Kidney epithelial cell (primary cell): ENCODE measurements around the gene IFIT1B. TPM values are rescaled to one million over a fixed set of nuclear protein-coding genes. Genes with fewer than 3 reads are reported as not detected.

ENCODE experiments used
- DNase-seq: peaks from one replicate; pipeline ENCODE4 v3.0.0-alpha.2; 2010; ENCODE audit warnings: low read depth
- H3K27me3 ChIP-seq: 2 replicates; pipeline ENCODE4 v1.6.0; 2011; ENCODE audit warnings: low read length; ENCODE audit not compliant: control insufficient read depth, insufficient read depth
- H3K36me3 ChIP-seq: 2 replicates; pipeline ENCODE4 v1.5.1; 2011; ENCODE audit warnings: low read length; ENCODE audit not compliant: control insufficient read depth, insufficient read depth
- H3K4me3 ChIP-seq: 2 replicates; pipeline ENCODE4 v1.5.1; 2011; ENCODE audit warnings: low read depth, mild to moderate bottlenecking, control low read depth, low read length
- total RNA-seq: library from RNA; depleted of rRNA; stranded (reverse); fragments of >200 nt; gene quantifications from 2 replicates; pipeline ENCODE4 v1.2.3, GENCODE V29; 2015
- TF ChIP-seq, protein P1 (sequence below): IDR thresholded peaks from 2 replicates; pipeline ENCODE4 v1.5.1; 2011; ENCODE audit warnings: mild to moderate bottlenecking, moderate library complexity, low read length, control low read depth, inconsistent platforms; ENCODE audit not compliant: insufficient read depth, poor library complexity, severe bottlenecking

The IFIT1B gene
- total RNA-seq, 1 donor from 2014 or later = not detected

DNA sequence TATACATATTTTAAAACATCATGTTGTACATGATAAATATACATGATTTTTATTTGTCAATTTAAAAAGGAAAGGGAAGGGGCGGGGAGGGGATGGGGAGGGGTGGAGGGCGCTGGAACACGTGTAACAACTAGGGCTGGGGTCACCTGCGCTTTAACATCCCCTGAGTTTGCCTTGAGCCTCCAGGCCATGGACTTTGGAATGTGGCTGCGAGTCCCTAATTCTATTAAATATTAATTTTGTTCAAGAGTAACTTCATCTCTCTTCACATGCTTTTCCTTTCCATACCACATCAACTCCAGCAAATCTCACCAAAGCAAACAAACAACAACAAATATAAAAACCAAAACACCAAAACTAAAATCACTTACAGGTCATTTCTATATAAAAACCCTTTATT, 47.1 kb downstream of the IFIT1B start:
- H3K27me3 ChIP-seq = no peaks in the 10 kb centered on the region
- no peak for DNase-seq
- TF ChIP-seq, protein P1, sequence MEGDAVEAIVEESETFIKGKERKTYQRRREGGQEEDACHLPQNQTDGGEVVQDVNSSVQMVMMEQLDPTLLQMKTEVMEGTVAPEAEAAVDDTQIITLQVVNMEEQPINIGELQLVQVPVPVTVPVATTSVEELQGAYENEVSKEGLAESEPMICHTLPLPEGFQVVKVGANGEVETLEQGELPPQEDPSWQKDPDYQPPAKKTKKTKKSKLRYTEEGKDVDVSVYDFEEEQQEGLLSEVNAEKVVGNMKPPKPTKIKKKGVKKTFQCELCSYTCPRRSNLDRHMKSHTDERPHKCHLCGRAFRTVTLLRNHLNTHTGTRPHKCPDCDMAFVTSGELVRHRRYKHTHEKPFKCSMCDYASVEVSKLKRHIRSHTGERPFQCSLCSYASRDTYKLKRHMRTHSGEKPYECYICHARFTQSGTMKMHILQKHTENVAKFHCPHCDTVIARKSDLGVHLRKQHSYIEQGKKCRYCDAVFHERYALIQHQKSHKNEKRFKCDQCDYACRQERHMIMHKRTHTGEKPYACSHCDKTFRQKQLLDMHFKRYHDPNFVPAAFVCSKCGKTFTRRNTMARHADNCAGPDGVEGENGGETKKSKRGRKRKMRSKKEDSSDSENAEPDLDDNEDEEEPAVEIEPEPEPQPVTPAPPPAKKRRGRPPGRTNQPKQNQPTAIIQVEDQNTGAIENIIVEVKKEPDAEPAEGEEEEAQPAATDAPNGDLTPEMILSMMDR = no peak
- H3K4me3 ChIP-seq = no peak overlapping the region
- no peaks in the 10 kb centered on the region for H3K36me3 ChIP-seq

DNA sequence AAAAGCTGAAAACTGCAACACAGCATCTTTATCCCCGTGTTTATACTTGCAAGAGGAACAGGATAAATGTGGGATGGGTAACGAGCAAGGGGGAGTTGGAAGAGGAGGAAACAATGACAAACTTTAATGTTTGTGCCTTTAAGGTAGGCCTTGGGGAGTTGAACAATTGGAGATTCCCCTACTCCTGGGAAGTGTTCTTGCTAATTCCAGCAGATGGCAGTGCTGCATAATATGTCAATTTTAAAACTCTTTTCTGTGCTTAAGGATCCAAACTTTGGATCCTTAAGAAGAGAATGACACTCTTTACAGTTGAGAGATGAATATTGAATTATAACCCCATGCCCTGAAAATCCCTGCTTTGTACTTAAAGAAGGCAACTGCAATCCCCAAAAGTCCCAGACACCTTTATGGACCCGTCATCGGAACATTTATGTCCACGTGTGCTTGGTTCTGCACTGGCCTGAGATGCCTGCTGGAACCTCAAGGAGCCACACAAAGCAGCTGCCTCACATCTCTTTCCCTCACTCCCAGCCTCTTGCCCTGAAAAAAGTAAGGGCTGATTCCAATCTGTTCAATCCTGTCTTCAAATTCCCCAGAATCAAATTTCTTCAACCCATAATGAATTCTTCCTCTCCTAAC, 48.5 kb downstream of the IFIT1B start:
- H3K36me3 ChIP-seq = no peaks in the 10 kb centered on the region
- TF ChIP-seq, protein P1 = peak; percentile 71
- no peak for DNase-seq
- H3K27me3 ChIP-seq = no peaks in the 10 kb centered on the region
- H3K4me3 ChIP-seq = no peak overlapping the region

DNA sequence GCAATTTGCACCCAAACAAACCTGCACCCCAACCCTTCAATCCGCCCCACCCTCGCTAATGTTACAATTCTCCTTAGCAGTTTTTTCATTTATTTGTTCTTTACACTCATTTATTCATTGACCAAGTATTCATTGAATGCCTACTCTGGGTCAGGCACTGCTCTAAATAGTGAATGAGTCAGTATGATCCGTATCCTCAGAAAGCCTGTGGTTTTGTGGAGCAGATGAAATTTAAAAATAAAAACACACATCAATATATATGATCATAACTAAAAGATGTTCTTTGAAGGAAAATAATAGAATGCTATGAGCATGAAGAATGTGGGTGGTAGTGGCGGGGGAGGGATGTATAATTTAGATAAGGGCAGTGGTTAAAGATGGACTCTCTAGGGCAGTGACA, 49.8 kb downstream of the IFIT1B start:
- DNase-seq = peak; percentile 48
- Histone ChIP-seq H3K4me3 (no peak overlapping the region), H3K36me3 (no peaks in the 10 kb centered on the region), H3K27me3 (no peaks in the 10 kb centered on the region)
- TF ChIP-seq, protein P1 = no peak

DNA sequence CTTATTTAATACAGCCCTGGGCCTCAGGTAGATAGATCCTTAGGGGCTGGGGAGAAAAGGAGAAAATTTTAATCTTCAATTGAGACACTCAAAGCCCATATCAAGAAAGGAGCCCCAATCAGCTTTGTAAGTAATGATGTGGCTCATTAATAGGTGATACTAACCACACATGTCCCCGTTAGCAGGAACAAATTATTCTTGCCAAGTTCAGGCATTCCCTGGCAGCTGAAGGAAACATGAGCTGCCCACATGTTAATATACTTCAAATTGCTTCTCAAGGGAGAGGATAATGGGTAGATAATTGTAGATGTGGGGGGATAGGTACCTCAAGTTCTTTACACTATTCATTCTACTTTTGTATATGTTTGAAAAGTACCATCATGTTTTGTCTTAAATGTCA, 51.0 kb downstream of the IFIT1B start:
- TF ChIP-seq, protein P1 = no peak
- Histone ChIP-seq H3K4me3 (no peak overlapping the region), H3K27me3 (no peaks in the 10 kb centered on the region), H3K36me3 (no peaks in the 10 kb centered on the region)
- DNase-seq = no peak

DNA sequence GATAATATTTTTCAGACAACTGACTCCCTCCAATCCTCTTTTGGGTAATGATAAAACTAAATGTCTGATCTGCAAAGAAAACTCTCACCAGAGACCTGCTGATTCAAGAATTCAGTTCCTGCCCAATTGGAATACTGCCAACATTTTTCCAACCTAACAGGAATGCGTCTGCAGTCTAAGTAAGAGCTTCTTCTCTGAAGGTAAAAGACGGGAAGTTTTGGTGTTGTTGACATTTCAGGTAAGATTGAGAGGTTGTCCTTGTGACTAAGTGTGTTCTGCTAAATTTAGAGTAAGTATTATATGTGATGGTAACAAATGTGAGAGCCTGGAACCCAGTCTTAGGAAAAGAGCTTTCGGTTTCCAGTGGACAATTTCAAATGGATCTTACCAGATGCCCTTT, 54.1 kb downstream of the IFIT1B start:
- no peaks in the 10 kb centered on the region for H3K36me3 ChIP-seq
- peak; percentile 84 for DNase-seq
- H3K4me3 ChIP-seq = no peak overlapping the region
- TF ChIP-seq, protein P1 = no peak
- H3K27me3 ChIP-seq = no peaks in the 10 kb centered on the region

Other genes starting within 250 kb of the IFIT1B start
- 0.29 and 0.34 TPM in 2 replicates for gene CH25H, start 170.7 kb upstream of the IFIT1B start, total RNA-seq
- gene LIPA, start 126.3 kb upstream of the IFIT1B start, total RNA-seq = 59.2 and 67.6 TPM in 2 replicates
- gene IFIT2, start 76.0 kb upstream of the IFIT1B start, total RNA-seq = 9.2 and 9.4 TPM in 2 replicates
- gene IFIT3, start 50.1 kb upstream of the IFIT1B start, total RNA-seq = 14.8 and 20.8 TPM in 2 replicates
- gene IFIT1, start 14.6 kb downstream of the IFIT1B start, total RNA-seq = 10.4 and 12.7 TPM in 2 replicates
- gene IFIT5, start 36.5 kb downstream of the IFIT1B start, total RNA-seq = 24.9 and 28.8 TPM in 2 replicates
- gene SLC16A12, start 157.5 kb downstream of the IFIT1B start, total RNA-seq = 0.75 and 0.96 TPM in 2 replicates